Neural crest cell (in vitro differentiated cells): ENCODE results near the gene KIAA0753. TPM values are rescaled to one million over a fixed set of nuclear protein-coding genes. Genes with fewer than 3 reads are reported as not detected.

Experiments used
- DNase-seq: peaks from one replicate; pipeline ENCODE4 v3.0.0; 2021; ENCODE audit warnings: low read depth, mixed read lengths, low spot score
- H3K27ac Mint-ChIP-seq: one replicate; pipeline ENCODE4 v1.8.0; 2021; ENCODE audit warnings: mild to moderate bottlenecking, mixed read lengths; ENCODE audit not compliant: unreplicated experiment
- H3K27me3 Mint-ChIP-seq: 2 replicates; pipeline ENCODE4 v1.8.0; 2021; ENCODE audit warnings: low read depth, mild to moderate bottlenecking, mixed read lengths
- H3K36me3 Mint-ChIP-seq: 2 replicates; pipeline ENCODE4 v1.8.0; 2021; ENCODE audit warnings: low read depth, mild to moderate bottlenecking, mixed read lengths
- H3K4me1 Mint-ChIP-seq: 2 replicates; pipeline ENCODE4 v1.8.0; 2021; ENCODE audit warnings: mixed read lengths
- H3K4me3 Mint-ChIP-seq: one replicate; pipeline ENCODE4 v1.8.0; 2021; ENCODE audit warnings: mild to moderate bottlenecking, mixed read lengths
- H3K9me3 Mint-ChIP-seq: 2 replicates; pipeline ENCODE4 v1.8.0; 2021; ENCODE audit warnings: mixed read lengths
- total RNA-seq: library from RNA; stranded (reverse); gene quantifications from 2 replicates; pipeline ENCODE4 v1.2.1, GENCODE V29; 2021
- TF ChIP-seq, protein P1 (sequence below): fragments of 200-600 bp; sonication (generic); conservative IDR thresholded peaks from 2 replicates; pipeline ENCODE4 v1.5.0; 2021; ENCODE audit warnings: antibody characterized with exemption, mild to moderate bottlenecking

KIAA0753 gene
- total RNA-seq, 1 donor from 2014 or later = 44.1 TPM

DNA sequence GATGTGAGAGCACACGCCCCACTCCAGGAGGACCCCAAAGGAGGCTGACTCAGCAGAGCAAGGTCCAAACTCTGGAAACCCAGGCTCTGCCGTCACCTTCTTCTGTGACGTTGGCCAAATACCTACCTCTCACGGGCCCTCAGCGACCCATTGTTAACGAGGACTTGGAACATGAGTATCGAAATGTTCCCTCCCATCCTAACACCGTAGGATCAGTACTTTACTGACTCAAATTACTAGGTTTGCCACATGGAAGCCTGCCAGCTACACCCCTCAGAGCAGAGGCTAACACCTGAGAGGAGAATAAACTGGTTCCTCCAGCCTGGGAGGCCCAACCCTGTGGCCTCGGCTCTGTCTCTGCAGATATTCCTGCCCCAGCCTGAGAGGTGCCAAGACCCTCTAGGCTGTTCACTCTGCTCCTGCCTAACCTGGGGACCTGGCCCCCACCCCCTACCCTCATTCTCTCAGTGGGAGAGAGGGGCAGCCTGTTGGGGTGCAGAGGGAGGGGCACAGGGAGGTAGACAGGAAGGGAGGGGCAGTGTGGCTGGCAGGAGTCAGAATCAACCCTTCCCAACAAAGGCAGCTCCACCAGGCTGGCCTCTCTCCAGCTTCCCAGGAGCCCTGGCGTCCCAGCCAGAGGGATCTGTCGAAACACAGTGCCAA, 88.5 kb downstream of the KIAA0753 start:
- TF ChIP-seq, protein P1, sequence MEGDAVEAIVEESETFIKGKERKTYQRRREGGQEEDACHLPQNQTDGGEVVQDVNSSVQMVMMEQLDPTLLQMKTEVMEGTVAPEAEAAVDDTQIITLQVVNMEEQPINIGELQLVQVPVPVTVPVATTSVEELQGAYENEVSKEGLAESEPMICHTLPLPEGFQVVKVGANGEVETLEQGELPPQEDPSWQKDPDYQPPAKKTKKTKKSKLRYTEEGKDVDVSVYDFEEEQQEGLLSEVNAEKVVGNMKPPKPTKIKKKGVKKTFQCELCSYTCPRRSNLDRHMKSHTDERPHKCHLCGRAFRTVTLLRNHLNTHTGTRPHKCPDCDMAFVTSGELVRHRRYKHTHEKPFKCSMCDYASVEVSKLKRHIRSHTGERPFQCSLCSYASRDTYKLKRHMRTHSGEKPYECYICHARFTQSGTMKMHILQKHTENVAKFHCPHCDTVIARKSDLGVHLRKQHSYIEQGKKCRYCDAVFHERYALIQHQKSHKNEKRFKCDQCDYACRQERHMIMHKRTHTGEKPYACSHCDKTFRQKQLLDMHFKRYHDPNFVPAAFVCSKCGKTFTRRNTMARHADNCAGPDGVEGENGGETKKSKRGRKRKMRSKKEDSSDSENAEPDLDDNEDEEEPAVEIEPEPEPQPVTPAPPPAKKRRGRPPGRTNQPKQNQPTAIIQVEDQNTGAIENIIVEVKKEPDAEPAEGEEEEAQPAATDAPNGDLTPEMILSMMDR = no peak
- H3K4me3 Mint-ChIP-seq = no peak overlapping the region
- H3K27ac Mint-ChIP-seq = no peak overlapping the region
- no peak for DNase-seq
- peaks cover 18% of the 10 kb centered on the region for H3K4me1 Mint-ChIP-seq
- H3K27me3 Mint-ChIP-seq = peaks cover 42% of the 10 kb centered on the region
- no peaks in the 10 kb centered on the region for H3K36me3 Mint-ChIP-seq
- no peaks in the 10 kb centered on the region for H3K9me3 Mint-ChIP-seq

DNA sequence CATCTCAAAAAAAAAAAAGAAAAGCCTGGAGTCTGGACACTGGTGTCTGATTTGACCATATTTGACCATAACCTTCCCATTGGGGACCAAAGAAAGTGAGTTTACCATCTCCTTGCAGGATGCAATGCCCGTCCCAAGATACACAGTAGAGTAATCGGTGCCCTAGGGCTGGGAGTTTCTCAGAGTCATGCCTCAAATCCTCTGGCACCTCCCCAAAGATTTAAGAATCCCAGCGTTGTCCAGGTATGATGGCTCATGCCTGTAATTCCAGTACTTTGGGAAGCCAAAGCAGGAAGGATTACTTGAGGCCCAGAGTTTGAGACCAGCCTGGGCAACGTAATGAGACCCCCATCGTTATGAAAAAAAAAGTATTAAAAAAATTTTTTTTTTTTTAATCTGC, 89.2 kb downstream of the KIAA0753 start:
- peaks cover 38% of the 10 kb centered on the region for H3K27me3 Mint-ChIP-seq
- H3K27ac Mint-ChIP-seq = no peak overlapping the region

DNA sequence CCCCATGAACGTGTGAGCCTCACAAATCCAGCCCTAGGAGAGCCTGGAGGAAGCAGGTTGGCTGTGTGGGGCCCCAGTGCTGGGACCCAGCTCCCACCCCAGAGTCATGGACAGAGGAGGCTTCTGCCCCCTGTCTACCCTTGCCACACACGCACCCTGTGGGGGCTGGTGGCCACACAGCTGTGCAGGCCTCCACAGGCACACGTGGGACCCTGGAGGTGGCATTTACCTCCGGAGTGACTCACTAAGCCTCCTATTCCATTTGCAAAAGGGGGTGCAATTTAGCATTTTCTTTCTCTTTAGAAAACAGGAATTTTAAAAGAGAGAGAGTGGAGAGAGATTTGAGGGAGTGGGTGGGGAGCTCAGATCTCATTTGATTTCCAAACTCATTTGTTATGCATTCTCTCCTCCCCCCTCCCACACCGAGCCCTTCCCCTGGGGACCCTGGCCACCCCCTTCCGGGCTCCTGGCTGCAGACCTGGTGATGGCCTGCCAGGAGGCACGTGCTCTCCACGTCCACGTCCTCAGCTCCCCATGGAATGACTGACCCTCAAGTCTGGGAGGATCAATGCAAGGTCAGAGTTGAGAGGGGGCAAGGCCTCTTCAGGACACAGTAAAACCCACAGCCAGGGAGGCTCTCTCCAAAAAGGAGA, 91.0 kb downstream of the KIAA0753 start:
- Mint-ChIP-seq H3K27ac (no peak overlapping the region), H3K4me3 (no peak overlapping the region), H3K4me1 (peaks cover 8% of the 10 kb centered on the region), H3K36me3 (no peaks in the 10 kb centered on the region), H3K27me3 (peaks cover 24% of the 10 kb centered on the region), H3K9me3 (no peaks in the 10 kb centered on the region)
- DNase-seq = no peak
- TF ChIP-seq, protein P1 = no peak

More for the DNA sequence above, 89.2 kb downstream of the KIAA0753 start:
- H3K9me3 Mint-ChIP-seq = no peaks in the 10 kb centered on the region
- DNase-seq = no peak
- no peaks in the 10 kb centered on the region for H3K36me3 Mint-ChIP-seq
- TF ChIP-seq, protein P1 = no peak
- H3K4me3 Mint-ChIP-seq = no peak overlapping the region
- H3K4me1 Mint-ChIP-seq = peaks cover 18% of the 10 kb centered on the region

DNA sequence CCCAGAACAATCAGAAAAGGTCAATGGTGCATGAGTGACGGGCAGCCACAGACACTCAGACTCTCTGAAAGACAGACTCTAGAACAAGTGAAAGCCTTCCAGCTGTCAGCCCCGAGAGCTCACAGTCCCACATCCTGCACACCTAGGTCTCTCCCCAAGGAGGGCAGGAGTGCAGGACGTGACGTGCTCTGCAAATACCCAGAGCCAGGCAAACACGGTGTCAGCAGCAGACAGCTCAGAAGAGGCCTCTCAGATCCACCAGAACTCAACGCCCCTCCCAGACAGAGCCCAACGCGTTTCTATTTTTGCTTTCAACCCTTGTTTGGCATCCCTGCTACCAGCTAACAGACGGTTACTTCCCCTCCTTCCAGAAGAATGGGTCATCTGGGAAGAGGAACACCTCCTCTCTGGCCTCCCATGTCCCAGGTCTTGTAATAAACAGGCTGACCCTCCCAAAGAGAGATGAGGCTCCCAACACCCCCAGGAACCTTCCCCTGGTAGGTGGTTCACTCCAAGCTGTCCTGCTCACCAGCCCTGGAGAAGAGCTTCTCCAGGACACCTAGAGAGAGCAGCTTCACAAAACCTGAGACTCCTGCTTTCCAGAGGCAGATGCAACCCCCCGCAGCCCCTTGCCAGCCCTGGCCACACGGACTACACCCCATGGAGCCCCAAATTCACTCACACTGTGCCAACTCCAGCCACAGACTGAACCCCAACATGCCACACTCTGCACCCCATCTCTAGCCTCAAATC, 91.8 kb downstream of the KIAA0753 start:
- Mint-ChIP-seq H3K36me3 (no peaks in the 10 kb centered on the region), H3K9me3 (no peaks in the 10 kb centered on the region), H3K27me3 (peaks cover 16% of the 10 kb centered on the region), H3K27ac (no peak overlapping the region), H3K4me1 (peaks cover 3% of the 10 kb centered on the region), H3K4me3 (no peak overlapping the region)
- TF ChIP-seq, protein P1 = no peak
- no peak for DNase-seq

DNA sequence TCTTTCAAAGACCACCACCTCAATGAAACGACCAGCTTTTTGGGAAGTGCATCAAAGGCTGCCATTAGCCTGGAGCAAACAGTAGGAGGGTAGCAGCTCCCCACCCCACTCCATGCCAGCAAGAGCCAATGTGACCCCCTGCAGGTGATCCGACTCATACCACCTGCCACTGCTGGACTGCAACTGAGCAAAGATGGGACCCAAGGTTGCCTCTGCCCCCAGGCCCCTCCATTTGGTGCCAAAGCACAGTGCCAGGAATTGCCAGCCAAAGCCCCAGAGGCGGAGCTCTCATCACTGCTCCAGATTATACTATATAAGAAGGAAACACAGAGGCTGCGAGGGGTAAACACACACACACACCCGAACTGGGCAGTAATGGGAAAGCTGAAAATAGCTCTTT, 92.5 kb downstream of the KIAA0753 start:
- no peaks in the 10 kb centered on the region for H3K36me3 Mint-ChIP-seq
- DNase-seq = no peak
- no peak overlapping the region for H3K4me3 Mint-ChIP-seq
- H3K27ac Mint-ChIP-seq = no peak overlapping the region
- TF ChIP-seq, protein P1 = no peak
- H3K9me3 Mint-ChIP-seq = no peaks in the 10 kb centered on the region
- peaks cover 9% of the 10 kb centered on the region for H3K27me3 Mint-ChIP-seq
- peaks cover 3% of the 10 kb centered on the region for H3K4me1 Mint-ChIP-seq
